CD4-positive, alpha-beta T cell treated with Interleukin-6 for 4 hours (primary cell): ENCODE data around the gene FLT1.

ENCODE experiments used
- DNase-seq: peaks from one replicate; pipeline ENCODE4 v3.0.0-alpha.2; 2020; ENCODE audit warnings: mixed read lengths

The FLT1 gene

GRCh38 chr13:28379371-28380083 lies 115.4 kb downstream of the FLT1 start:
- no peak for DNase-seq

- no peak for DNase-seq
These were observed 118.3 kb downstream of the FLT1 start for GRCh38 chr13:28376604-28377003.

- no peak for DNase-seq
These were observed 119.5 kb downstream of the FLT1 start for GRCh38 chr13:28375250-28375930.

- DNase-seq: no peak
These were observed 121.1 kb downstream of the FLT1 start for GRCh38 chr13:28373810-28374209.

DNA sequence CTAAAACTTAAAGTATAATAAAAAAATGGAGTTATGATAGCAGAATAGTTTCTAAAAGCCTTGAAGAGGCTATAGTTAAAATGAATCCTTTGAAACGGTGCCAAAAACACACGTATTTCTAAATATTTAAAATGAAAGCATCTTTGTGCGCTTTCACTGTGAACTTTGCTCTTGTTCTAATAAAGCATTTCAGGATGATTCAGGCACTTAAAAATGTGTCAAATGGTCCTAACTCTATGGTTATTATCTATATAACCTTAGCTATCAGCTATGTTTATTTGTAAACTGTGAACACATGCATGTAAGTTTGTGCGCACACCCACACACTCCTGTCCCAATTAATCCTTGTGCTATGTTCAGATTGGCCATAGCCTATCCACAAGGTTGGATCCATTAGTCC lies 124.5 kb downstream of the FLT1 start:
- DNase-seq: no peak

DNA sequence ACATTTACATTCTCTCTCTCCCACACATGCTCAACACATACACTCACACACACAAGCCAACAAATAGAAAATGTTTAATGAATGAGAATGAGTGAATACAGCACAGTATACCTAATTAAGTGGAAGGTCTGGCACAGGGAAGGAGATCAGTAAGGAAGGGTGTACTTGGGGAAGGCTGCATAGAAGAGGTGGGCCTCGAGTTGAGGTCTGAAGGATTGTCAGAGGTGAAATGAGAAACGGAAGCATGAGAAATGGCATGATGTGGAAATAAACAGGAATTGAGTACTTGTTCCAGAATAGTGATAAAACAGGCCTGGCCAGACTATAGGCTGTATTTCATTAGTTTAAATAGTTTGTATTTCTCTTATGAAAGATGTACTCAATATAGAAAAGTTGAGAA lies 136.2 kb downstream of the FLT1 start:
- no peak for DNase-seq

DNA sequence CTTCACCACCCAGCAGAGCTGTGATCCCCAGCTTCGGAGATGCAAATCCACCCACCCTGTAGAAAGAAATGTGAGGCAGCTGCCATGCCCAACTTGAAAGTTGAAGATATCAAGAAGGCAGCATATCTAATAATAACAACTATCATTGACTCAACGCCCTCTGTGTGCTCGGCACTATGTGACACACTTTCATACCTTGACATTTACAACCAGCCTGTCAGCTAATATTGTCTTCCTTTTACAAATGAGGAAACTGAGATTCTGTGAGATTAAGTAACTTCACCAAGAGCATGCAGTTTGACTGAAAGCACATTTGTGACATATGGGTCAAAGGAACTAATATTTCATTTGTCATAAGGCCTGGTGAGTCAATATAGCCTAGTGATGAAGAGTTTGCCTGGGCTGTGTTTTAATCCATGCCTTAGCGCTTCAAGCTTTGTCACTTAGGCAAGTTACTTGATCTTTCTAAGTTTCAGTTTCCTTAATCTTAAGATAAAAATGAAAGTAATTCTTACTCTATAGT lies 137.0 kb downstream of the FLT1 start:
- no peak for DNase-seq

GRCh38 chr13:28357247-28357825 lies 137.6 kb downstream of the FLT1 start:
- DNase-seq: no peak

DNA sequence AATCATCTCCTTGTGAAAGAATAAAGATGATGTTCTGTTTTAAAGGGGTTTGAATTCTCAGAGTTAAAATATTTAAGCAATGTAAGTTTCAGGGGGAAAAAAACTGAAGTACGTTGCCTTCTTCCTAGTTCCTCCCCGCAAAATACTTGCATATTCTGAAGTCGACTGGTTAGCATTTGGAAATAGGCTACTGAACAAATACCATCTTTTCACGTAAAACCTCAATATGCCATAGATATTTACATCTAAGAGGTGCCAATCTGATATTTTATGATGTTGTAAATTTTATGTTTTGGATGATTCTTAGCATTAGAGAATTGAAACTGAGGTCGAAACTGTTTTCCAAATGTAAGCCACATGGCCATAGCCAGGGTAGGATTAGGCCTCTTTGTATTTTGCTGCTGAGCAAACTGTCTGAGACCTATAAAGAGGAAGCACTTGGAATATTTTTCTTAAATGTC lies 138.3 kb downstream of the FLT1 start:
- DNase-seq: no peak

DNA sequence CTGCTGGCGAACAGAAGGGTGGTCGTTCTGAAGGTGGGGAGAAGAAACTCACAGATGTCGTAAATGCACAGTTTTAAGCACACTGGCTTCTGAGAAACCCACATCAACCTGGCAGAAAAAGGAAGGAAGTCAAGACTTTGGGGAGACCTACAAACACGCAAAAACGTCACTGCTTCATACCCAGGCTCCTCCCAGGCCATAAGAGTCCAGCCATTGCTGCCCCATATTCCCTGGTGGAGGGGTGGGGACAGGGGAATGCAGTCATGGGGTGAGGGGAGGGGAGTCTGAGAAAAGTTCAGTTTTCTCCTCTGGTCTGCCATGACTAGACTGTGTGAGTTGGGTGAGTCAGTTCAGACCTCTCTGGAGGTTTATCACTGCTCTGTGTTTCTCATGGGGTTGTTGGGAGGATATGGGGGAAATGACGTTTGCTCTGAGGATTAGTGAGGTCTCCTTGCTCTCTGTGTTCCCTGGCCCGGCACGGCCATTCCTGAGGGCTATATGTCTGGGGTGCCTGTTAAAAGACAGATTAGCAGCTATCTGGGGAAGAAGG lies 139.0 kb downstream of the FLT1 start:
- no peak for DNase-seq

- no peak for DNase-seq
These were observed 139.7 kb downstream of the FLT1 start for GRCh38 chr13:28355046-28355821.

DNA sequence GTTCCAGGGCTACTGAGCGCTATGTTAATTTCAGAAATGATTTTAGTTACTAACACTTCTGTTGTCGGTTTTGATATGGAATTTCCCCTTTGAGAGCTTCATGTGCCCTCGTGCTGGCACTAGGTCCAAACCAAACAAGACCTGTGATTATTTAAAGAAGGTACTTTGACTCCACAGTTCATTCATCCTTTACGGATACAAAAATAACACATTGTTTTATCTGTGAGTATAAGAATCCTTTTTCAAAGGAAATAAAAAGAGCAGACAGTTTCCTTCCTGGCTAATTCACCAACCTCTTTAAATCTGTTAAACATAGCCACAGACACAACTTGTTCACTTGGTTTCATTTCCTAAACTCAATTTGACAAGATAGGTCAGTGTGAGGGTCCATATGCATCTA lies 141.2 kb downstream of the FLT1 start:
- no peak for DNase-seq

DNA sequence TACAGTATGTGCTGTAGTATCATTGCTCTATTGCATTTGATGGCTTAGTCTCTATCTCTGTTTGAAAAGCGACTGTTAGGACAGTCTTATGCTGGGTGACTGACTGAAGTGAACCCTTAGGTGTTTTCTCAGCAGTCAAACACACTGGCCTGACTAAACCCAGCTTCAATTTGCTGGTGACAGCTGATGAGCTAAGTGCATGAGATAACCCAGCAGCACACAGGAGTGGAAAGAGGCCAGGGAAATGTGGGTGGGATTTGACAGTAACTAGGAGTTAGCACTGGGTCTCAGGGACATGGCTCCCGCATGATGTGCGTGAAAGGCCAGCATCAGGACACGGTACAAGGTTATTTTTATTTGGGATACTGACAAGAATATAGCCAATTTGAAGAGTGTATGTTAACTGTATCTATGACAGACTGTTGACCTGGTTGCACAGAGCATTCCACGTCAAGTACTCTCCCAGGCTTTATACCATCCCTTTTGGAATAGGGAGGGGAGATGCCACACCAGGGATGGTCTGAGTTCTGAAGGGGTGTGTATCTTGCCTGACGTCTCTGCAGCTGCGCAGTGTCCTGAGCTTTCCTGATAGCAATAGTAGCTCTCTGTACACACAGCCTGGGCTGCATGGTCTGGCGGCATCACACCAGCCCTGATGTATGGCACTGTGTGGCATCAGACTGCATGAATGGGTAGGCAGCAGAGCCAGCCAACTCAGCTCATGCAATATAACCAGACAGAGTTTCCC lies 144.8 kb downstream of the FLT1 start:
- DNase-seq: no peak

DNA sequence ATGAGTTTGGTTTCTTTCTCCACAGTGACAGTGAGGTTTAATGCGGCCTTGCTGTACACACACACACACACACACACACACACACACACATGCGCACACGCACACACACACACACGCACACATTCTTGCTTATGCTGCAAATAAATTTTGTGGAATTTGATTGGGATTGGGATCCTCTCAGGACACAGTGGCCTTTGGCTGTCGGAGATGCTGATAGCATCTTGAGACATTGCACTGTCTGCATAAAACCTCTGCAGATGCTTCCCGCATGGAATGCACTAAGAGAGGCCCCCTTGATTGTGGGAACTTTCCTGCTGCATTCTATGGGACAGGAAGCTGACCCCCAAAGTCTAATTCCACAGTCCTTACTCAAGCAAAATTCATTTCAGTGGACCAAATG lies 145.6 kb downstream of the FLT1 start:
- no peak for DNase-seq

DNA sequence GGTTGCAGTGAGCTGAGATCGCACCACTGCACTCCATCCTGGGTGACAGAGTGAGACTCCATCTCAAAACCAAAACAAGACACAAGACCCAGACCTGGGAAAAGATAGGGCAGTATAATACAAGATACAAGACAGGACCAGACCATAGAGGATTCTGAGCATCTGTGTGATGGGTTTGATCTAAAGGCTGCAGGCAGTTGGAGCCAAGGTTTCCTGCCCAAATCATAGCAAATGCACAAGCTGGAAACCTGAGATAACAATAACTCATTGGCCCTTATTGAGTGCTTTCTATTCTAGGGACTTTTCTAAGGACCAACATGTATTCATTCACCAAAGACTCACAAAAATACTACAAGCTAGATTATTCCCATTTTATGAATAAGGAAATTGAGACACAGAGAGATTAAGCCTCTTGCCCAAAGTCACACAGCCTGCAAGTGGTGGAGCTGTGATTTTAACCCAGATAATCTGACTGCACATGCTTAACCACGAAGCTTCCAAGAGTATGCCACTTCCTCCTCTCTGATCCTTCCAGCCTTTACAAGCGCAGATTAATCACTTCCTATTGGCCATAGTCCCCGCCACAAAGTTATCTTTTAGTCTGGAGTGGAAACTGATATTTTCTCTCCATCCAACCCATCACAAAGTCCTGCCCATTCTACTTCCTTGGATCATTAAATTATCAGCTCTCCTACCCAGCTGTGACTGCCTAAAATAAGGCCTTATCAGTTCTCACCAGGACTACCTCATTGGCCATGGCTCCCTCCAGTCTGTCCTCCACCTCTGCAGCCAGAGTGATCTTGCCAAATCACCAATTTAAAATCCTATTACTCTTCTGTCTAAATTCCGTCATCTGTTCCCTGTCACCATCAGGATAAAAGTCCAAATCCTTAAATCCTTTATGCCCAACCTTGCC lies 147.2 kb downstream of the FLT1 start:
- no peak for DNase-seq

- DNase-seq: no peak
These were observed 148.8 kb downstream of the FLT1 start for GRCh38 chr13:28346154-28346553.

DNA sequence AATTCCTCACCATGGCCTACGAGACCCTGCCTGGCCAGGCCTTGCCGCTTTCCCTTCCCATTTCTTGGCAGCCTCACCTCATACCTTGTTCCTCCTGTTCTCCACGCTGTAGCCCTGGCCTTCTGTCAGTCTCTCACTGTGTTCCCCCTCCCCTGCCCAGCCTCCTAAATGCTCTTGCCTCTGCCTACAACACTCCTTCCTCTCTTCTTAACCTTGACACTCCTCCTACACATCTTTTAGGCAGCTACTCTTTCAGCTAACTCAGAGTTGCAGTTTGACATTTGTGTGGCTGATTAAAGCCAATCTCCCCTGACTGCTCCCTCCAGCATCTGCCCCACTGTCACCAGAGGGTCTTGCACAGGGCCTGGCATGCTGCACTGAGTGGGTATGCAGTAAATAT lies 150.8 kb downstream of the FLT1 start:
- DNase-seq: no peak

DNA sequence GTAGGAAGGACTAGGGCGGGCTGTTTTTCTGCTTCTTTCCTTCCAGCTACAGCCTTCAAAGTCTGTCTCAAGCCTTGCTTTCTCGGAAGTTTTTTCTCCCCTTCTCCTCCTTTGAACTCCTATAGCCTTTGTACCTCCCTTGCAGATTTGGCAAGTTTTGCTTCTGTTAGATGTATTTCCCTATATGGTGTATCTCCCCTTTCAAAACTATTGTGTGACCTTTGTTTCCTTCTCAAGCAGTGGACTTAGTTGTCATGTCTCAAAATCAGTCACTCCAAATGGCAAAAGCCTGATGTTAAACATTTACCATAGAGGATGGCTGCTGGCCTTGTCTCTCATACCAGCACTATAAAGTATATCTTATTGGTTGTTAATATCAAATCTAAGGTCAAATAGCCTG lies 152.7 kb downstream of the FLT1 start:
- no peak for DNase-seq

DNA sequence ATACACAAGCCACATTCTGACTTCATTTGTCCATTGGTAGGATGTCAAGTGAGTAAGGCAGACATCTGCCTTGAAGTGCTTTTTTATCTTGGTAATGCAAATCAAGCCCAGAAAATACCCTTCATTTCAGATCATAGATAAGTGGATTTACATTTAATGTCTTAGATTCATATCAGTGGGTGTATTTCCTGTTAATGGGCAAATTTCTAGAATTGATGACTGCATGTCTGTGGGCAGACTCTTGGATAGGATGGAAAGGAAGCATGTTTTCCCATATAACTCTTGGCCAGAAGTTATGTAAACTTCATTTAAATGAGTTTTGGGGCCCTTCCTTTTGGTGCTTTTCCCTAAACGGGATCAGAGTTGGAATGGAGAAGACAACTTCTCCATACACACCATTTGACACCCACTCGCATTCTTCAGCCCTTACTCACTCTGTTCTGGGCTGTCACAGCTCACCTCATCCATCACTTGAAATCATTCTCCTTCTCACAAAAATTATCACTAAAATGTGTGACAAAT lies 154.6 kb downstream of the FLT1 start:
- no peak for DNase-seq

DNA sequence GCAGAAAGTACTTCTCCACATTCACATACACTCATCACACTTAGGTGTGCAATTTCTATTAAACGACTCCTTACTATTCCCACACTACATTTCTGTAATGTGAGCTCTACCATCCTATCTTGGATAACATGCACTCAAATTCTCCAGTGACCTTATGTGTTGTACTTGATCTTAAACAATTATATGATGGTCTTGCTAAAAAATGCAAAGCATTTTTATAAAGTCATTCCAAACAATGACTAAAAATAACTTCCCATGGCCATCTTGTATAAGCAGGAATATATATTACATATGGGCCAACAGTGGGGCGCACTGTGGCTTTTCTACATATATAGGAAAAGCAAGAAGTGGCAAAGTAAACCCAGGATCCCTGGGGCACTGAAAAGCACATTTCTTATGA lies 155.5 kb downstream of the FLT1 start:
- no peak for DNase-seq

DNA sequence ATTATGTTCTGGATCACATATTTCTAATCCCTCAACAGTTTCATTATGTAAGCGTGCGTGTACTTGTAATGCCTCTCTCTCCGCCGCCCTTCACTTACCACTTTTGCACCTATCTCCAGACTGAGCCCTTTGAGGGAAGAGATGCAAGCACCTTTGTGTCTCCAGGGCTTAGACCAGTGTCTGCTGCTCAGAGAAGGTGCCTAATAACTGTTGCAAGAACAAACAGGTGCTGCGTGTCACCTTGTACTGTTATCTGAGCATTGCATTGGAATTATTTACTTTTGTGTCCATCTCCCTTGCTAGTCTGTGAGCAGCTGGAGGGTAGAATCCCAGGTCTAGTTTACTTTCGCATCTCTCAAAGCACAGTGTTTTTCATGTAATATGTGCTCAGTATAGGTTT lies 156.2 kb downstream of the FLT1 start:
- no peak for DNase-seq
